ENCODE results near the gene ZDHHC9. TPM values are rescaled to one million over a fixed set of nuclear protein-coding genes. Genes with fewer than 3 reads are reported as not detected.

The ZDHHC9 gene
- total RNA-seq, 2 experiments from 2014 or later, result 10.4 to 11.1 TPM

- H3K36me3 Mint-ChIP-seq (ENCODE audit: low read depth), result peaks cover 56% of the 10 kb centered on the region
- no peaks in the 10 kb centered on the region for H3K9me3 Mint-ChIP-seq
- peak overlapping the region; percentile 59 for H3K27ac Mint-ChIP-seq
- peaks cover 42% of the 10 kb centered on the region for H3K4me1 Mint-ChIP-seq (ENCODE audit: low read depth)
- ATAC-seq, result no peak
- H3K27me3 Mint-ChIP-seq, result no peaks in the 10 kb centered on the region
- ChIA-PET POLR2A (interaction anchor here (1.7 kb wide), 1 partner anchor 9 kb away, joined by 7 read pairs; no protein-coding TSS in a partner anchor), CTCF (interaction anchor here (1.5 kb wide), 1 partner anchor 63 kb away, joined by 4 read pairs; no protein-coding TSS in a partner anchor)
- TF ChIP-seq, protein P1, sequence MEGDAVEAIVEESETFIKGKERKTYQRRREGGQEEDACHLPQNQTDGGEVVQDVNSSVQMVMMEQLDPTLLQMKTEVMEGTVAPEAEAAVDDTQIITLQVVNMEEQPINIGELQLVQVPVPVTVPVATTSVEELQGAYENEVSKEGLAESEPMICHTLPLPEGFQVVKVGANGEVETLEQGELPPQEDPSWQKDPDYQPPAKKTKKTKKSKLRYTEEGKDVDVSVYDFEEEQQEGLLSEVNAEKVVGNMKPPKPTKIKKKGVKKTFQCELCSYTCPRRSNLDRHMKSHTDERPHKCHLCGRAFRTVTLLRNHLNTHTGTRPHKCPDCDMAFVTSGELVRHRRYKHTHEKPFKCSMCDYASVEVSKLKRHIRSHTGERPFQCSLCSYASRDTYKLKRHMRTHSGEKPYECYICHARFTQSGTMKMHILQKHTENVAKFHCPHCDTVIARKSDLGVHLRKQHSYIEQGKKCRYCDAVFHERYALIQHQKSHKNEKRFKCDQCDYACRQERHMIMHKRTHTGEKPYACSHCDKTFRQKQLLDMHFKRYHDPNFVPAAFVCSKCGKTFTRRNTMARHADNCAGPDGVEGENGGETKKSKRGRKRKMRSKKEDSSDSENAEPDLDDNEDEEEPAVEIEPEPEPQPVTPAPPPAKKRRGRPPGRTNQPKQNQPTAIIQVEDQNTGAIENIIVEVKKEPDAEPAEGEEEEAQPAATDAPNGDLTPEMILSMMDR (IDR thresholded peaks at IDR 0.05), result no peak
- no peak overlapping the region for H3K4me3 Mint-ChIP-seq
- intact Hi-C loops (cut with micrococcal nuclease), result loop anchor here (10.0 kb wide), 1 partner anchor 116 kb away; the partner anchor contains the start of gene UTP14A
- no peak for DNase-seq
Observed at GRCh38 chrX:129788527-129788926, 55.2 kb downstream of the ZDHHC9 start.

- peak overlapping the region; percentile 91 for H3K27ac Mint-ChIP-seq
- intact Hi-C loops (cut with micrococcal nuclease), result loop anchor here (10.0 kb wide), 1 partner anchor 117 kb away; the partner anchor contains the start of gene UTP14A
- peaks cover 59% of the 10 kb centered on the region for H3K36me3 Mint-ChIP-seq (ENCODE audit: low read depth)
- DNase-seq, result no peak
- H3K4me3 Mint-ChIP-seq, result peak overlapping the region; percentile 32
- TF ChIP-seq, protein P1 (IDR thresholded peaks at IDR 0.05), result no peak
- ChIA-PET POLR2A (interaction anchor here (1.4 to 2.6 kb wide), 2 partner anchors 10 to 12 kb away, joined by 4 to 6 read pairs; no protein-coding TSS in a partner anchor), CTCF (interaction anchor here (1.0 to 1.3 kb wide), 4 partner anchors 28 to 132 kb away, joined by 3 read pairs; partner anchors contain the start of gene APLN)
- H3K9me3 Mint-ChIP-seq, result no peaks in the 10 kb centered on the region
- H3K4me1 Mint-ChIP-seq (ENCODE audit: low read depth), result peaks cover 47% of the 10 kb centered on the region
- ATAC-seq, result no peak
- H3K27me3 Mint-ChIP-seq, result no peaks in the 10 kb centered on the region
Observed at GRCh38 chrX:129787336-129788055, 56.2 kb downstream of the ZDHHC9 start.

DNA sequence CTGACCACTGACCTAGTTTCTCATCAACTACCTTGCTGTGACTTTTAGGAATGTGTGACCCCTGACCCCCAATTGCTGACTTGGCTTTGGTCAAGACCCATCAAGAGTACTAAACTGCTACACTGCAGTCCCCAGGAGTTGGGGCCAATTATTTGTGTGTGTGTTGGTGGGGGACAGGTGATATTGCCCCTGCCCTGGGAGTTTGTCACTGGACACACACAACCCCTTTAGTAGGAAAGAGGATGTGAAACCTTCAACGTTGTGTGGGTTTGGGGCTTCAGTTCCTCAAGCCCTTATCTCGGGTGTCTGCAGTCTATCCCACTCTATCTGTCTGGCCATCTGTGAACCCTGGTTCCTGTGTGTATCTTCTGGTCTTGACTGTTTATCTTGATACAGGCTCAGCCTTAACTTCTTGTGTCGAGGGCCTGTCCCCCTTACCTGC lies 57.5 kb downstream of the ZDHHC9 start:
- intact Hi-C loops (cut with micrococcal nuclease), result loop anchor here (10.0 kb wide), 1 partner anchor 119 kb away; the partner anchor contains the start of gene UTP14A
- DNase-seq (no peak), ATAC-seq (no peak)
- CTCF ChIA-PET, result interaction anchor here (1.8 kb wide), 1 partner anchor 31 kb away, joined by 4 read pairs; no protein-coding TSS in a partner anchor
- Mint-ChIP-seq H3K27ac (peak overlapping the region; percentile 87), H3K9me3 (no peaks in the 10 kb centered on the region), H3K27me3 (no peaks in the 10 kb centered on the region), H3K4me3 (peak overlapping the region; percentile 62), H3K36me3 (ENCODE audit: low read depth) (peaks cover 68% of the 10 kb centered on the region), H3K4me1 (ENCODE audit: low read depth) (peaks cover 47% of the 10 kb centered on the region)
- TF ChIP-seq, protein P1 (IDR thresholded peaks at IDR 0.05), result no peak
- POLR2A ChIA-PET, result interaction anchor here (2.6 kb wide), 1 partner anchor 13 kb away, joined by 6 read pairs; no protein-coding TSS in a partner anchor

GRCh38 chrX:129785160-129785947 lies 58.3 kb downstream of the ZDHHC9 start:
- DNase-seq (no peak), ATAC-seq (no peak)
- ChIA-PET CTCF (interaction anchor here (1.8 to 2.4 kb wide), 2 partner anchors 30 to 59 kb away, joined by 4 to 7 read pairs; no protein-coding TSS in a partner anchor), POLR2A (interaction anchor here (0.6 to 2.6 kb wide), 2 partner anchors 14 to 1964 kb away, joined by 3 to 6 read pairs; no protein-coding TSS in a partner anchor)
- peaks cover 47% of the 10 kb centered on the region for H3K4me1 Mint-ChIP-seq (ENCODE audit: low read depth)
- intact Hi-C loops (cut with micrococcal nuclease), result loop anchor here (10.0 kb wide), 1 partner anchor 119 kb away; the partner anchor contains the start of gene UTP14A
- H3K27ac Mint-ChIP-seq, result peak overlapping the region; percentile 87
- H3K4me3 Mint-ChIP-seq, result peak overlapping the region; percentile 62
- H3K36me3 Mint-ChIP-seq (ENCODE audit: low read depth), result peaks cover 72% of the 10 kb centered on the region
- TF ChIP-seq, protein P1 (IDR thresholded peaks at IDR 0.05), result no peak
- H3K9me3 Mint-ChIP-seq, result no peaks in the 10 kb centered on the region
- H3K27me3 Mint-ChIP-seq, result no peaks in the 10 kb centered on the region

Measured in activated CD8-positive, alpha-beta T cell treated with anti-CD3 and anti-CD28 coated beads for 36 hours (primary cell).